ENCODE data around the gene MINDY4. TPM values are rescaled to one million over a fixed set of nuclear protein-coding genes. Genes with fewer than 3 reads are reported as not detected.

The MINDY4 gene
- total RNA-seq, 1 donor from 2014 or later = 13.8 TPM

- H3K4me3 ChIP-seq = no peak overlapping the region
- no peak for DNase-seq
- TF ChIP-seq CTCF (IDR thresholded peaks at IDR 0.05) = no peak
- H3K27me3 ChIP-seq (ENCODE audit: low read depth) = no peaks in the 10 kb centered on the region
- intact Hi-C loops (cut with DNase I) = loop anchor here (5.0 kb wide), 1 partner anchor 322 kb away; no protein-coding TSS in a partner anchor
- H3K4me1 ChIP-seq = peaks cover 52% of the 10 kb centered on the region
- no peak overlapping the region for H3K27ac ChIP-seq
- H3K36me3 ChIP-seq = peaks cover 10% of the 10 kb centered on the region
- H3K9me3 ChIP-seq = no peaks in the 10 kb centered on the region
- no peak for ATAC-seq
Observed at GRCh38 chr7:30799976-30800661, 28.9 kb downstream of the MINDY4 start.

DNA sequence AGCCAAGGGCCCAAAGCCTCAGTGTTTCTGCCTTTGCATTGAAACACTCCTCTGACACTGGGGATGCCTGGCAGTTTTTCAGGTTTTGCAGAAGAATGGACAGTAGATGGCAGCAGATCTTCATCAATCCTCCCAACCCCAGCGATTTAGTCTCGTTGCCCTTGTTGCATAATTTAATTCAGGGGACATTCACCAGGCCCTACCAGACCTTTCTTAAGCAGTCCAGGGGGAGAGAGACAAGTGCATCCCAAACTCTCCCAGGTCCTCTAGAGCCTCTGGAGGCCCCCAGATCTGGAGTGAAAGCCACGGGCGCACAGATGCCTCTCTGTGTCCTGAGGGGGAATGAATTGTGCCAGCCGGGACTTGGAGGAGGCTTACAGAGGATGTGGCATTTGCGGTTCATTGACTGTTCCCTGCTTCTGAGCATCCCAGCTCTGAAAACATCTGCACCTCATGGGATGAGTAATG is 29.6 kb downstream of the MINDY4 start:
- ATAC-seq = peak; percentile 77 to 86
- Histone ChIP-seq H3K36me3 (peaks cover 10% of the 10 kb centered on the region), H3K27me3 (ENCODE audit: low read depth) (no peaks in the 10 kb centered on the region), H3K4me1 (peaks cover 53% of the 10 kb centered on the region), H3K4me3 (no peak overlapping the region), H3K9me3 (no peaks in the 10 kb centered on the region), H3K27ac (no peak overlapping the region)
- DNase-seq = no peak
- intact Hi-C loops (cut with DNase I) = no loop called here
- peak; percentile 68 for TF ChIP-seq CTCF (IDR thresholded peaks at IDR 0.05)

DNA sequence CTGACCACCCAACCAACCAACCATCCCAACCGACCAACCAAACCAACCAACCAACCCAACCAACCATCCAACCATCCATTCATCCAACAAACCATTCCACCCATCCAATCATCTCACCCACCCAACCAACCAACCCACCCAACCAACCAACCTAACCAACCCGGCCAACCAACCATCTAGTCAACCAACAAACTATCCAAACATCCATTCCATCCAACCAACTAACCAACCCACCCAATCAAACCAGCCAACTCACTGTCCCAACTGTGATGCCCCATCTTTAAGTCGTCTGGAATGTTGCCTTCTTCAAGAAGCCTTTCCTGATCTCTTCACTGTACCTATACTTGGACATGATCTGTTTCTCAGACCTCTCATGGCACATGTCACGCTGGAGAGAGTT is 31.6 kb downstream of the MINDY4 start:
- H3K27ac ChIP-seq = no peak overlapping the region
- H3K27me3 ChIP-seq (ENCODE audit: low read depth) = no peaks in the 10 kb centered on the region
- no peak for ATAC-seq
- intact Hi-C loops (cut with DNase I) = no loop called here
- H3K4me1 ChIP-seq = peaks cover 36% of the 10 kb centered on the region
- no peak for TF ChIP-seq CTCF (IDR thresholded peaks at IDR 0.05)
- no peak overlapping the region for H3K4me3 ChIP-seq
- H3K9me3 ChIP-seq = no peaks in the 10 kb centered on the region
- no peak for DNase-seq
- peaks cover 10% of the 10 kb centered on the region for H3K36me3 ChIP-seq

DNA sequence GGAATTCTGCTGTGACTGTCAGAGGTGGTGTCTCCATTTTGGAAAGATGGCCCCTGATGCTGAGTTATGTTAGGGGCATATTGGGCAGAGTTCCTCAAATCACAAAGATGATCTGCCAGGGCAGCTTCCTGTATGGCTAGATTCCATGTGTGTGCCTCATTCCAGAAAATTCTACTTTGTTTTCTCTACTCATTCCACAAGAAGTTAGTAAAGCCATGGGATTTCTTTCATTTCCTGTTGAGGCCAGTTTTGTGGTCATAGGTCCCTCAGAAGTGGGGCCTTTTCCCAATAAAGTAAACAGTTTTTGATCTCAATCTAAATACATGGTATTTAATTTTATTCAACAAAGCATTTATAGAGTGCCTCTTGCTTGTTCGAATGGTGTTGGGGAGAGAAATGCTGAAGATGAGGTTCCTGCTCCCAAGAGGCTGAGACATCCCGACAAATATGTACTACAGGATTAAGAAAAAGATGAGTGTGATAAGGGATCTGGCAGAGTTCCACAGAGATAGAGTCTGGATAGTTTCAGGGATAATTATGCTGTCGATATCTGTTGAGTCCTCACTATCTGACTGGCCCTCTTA is 33.0 kb downstream of the MINDY4 start:
- Histone ChIP-seq H3K9me3 (no peaks in the 10 kb centered on the region), H3K36me3 (peaks cover 6% of the 10 kb centered on the region), H3K4me3 (no peak overlapping the region), H3K27me3 (ENCODE audit: low read depth) (no peaks in the 10 kb centered on the region), H3K4me1 (peaks cover 36% of the 10 kb centered on the region), H3K27ac (peak overlapping the region; percentile 25)
- ATAC-seq = no peak
- TF ChIP-seq CTCF (IDR thresholded peaks at IDR 0.05) = no peak
- intact Hi-C loops (cut with DNase I) = no loop called here
- DNase-seq = no peak

GRCh38 chr7:30805081-30805691 is 34.0 kb downstream of the MINDY4 start:
- H3K27ac ChIP-seq = no peak overlapping the region
- H3K36me3 ChIP-seq = peaks cover 6% of the 10 kb centered on the region
- intact Hi-C loops (cut with DNase I) = no loop called here
- H3K4me3 ChIP-seq = no peak overlapping the region
- H3K4me1 ChIP-seq = peaks cover 36% of the 10 kb centered on the region
- no peak for DNase-seq
- H3K9me3 ChIP-seq = no peaks in the 10 kb centered on the region
- TF ChIP-seq CTCF (IDR thresholded peaks at IDR 0.05) = no peak
- peak in 1 of 2 donors; percentile 5 for ATAC-seq
- no peaks in the 10 kb centered on the region for H3K27me3 ChIP-seq (ENCODE audit: low read depth)
